ENCODE data around the gene MYRIP.

Gene MYRIP

DNA sequence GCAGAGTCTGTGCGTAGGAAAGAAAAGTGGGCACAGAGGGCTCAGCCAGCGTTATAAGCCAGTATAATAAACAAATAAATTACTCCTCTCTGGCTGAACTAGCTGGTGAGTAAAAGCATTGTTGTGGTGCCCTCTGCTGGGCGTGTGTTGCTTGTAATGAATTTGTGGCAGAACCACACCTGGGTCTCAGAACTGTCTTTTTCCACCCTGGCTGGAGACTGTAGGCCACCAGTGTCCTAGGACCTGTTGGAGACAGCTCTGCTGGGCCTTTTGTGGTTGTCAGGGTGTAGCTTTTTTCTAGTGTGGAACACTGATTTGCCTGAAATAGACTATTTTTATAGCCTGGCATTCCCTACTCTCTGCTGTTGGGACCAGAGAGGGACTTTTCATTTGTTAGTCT lies 369.6 kb downstream of the MYRIP start:
- TF ChIP-seq, protein P1, sequence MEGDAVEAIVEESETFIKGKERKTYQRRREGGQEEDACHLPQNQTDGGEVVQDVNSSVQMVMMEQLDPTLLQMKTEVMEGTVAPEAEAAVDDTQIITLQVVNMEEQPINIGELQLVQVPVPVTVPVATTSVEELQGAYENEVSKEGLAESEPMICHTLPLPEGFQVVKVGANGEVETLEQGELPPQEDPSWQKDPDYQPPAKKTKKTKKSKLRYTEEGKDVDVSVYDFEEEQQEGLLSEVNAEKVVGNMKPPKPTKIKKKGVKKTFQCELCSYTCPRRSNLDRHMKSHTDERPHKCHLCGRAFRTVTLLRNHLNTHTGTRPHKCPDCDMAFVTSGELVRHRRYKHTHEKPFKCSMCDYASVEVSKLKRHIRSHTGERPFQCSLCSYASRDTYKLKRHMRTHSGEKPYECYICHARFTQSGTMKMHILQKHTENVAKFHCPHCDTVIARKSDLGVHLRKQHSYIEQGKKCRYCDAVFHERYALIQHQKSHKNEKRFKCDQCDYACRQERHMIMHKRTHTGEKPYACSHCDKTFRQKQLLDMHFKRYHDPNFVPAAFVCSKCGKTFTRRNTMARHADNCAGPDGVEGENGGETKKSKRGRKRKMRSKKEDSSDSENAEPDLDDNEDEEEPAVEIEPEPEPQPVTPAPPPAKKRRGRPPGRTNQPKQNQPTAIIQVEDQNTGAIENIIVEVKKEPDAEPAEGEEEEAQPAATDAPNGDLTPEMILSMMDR (conservative IDR thresholded peaks at IDR 0.05) = peak; percentile 79
- no peak for TF ChIP-seq ZFX (IDR thresholded peaks at IDR 0.05)
- no peak overlapping the region for H3K27ac ChIP-seq

- TF ChIP-seq, protein P1 (conservative IDR thresholded peaks at IDR 0.05) = no peak
- TF ChIP-seq ZFX (IDR thresholded peaks at IDR 0.05) = no peak
- H3K27ac ChIP-seq = no peak overlapping the region
Observed at GRCh38 chr3:40181182-40181581, 371.8 kb downstream of the MYRIP start.

DNA sequence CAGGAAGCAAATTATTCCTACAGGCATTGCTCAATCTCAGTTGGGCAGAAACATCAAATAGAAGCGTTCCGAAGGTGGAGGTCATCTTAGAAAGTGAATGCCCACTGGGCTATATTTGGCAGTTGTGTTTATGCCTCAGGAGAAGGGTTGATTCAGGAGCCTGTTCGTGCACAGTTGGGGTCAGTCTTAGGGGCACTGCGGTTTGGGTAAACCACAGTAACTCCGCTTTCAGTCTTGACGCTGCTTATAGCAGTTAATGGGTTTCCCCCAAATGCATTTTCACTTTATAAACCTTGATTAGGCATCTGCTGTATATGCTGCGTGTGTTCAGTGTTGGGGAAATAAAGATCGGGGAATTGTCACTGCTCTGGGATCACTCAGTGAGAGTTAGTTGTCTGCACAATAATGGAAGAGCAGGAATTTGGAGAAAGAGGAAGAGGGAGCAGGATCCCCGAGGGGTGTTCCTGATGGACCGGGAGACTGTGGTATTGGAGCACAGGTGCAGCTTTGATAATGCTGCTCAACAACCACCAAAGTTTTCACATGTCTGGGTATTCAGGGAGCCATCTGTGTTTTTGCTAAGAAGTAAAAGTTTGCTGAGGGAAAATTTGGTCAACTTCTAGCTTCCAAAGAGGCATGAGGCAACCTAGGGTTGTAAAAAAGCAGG lies 375.8 kb downstream of the MYRIP start:
- no peak overlapping the region for H3K27ac ChIP-seq
- TF ChIP-seq, protein P1 (conservative IDR thresholded peaks at IDR 0.05) = no peak
- TF ChIP-seq ZFX (IDR thresholded peaks at IDR 0.05) = no peak

- no peak for TF ChIP-seq ZFX (IDR thresholded peaks at IDR 0.05)
- TF ChIP-seq, protein P1 (conservative IDR thresholded peaks at IDR 0.05) = no peak
- H3K27ac ChIP-seq = no peak overlapping the region
Observed at GRCh38 chr3:40186508-40186907, 377.1 kb downstream of the MYRIP start.

DNA sequence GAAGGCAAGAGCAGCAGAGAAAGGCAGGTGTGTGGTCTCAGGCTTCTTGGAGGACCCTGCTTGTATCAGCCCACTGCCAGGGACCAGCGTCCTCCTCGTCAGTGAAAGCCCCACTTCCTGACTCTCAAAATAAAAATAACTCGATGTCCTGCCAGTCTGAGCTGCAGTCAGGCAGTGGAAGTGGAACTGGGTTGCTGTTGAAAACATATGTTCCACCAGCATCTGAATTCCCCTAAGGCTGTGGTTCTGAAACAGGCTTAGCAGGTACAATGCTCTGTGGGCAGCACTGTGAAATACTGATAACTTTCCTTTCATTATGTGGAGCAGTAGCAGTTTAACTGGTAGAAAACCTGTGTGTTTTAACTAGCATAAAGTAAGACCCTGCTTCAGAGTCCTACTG lies 378.5 kb downstream of the MYRIP start:
- H3K27ac ChIP-seq = no peak overlapping the region
- TF ChIP-seq, protein P1 (conservative IDR thresholded peaks at IDR 0.05) = no peak
- no peak for TF ChIP-seq ZFX (IDR thresholded peaks at IDR 0.05)

GRCh38 chr3:40189118-40189517 lies 379.7 kb downstream of the MYRIP start:
- no peak for TF ChIP-seq ZFX (IDR thresholded peaks at IDR 0.05)
- TF ChIP-seq, protein P1 (conservative IDR thresholded peaks at IDR 0.05) = no peak
- H3K27ac ChIP-seq = no peak overlapping the region

DNA sequence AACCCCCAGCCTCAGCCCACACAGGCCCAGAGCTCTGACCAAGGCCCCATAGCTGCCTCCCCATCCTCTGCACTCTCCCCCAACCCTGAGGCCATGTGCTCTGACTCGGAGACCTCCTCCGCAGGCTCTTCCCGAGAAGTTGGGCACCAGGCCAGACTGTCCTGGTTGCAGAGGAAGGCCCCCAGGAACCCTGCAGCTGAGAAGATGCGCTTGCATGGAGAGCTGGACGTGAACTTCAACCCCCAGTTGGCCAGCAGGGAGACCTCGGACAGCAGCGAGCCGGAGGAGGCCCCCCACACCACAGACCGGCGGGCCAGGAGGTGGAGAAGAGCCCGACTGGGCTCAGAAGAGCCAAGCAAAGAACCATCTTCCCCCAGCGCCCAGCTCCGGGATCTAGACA lies 380.6 kb downstream of the MYRIP start:
- H3K27ac ChIP-seq = no peak overlapping the region
- no peak for TF ChIP-seq ZFX (IDR thresholded peaks at IDR 0.05)
- TF ChIP-seq, protein P1 (conservative IDR thresholded peaks at IDR 0.05) = no peak

Data from C4-2B (cell line).